Left lung (tissue), 10 donors: ENCODE measurements around the gene RHOT2. TPM values are rescaled to one million over a fixed set of nuclear protein-coding genes. Genes with fewer than 3 reads are reported as not detected.

ENCODE experiments used
- ATAC-seq: fragments of 200-7000 bp; cut with Tn5 transposase; one replicate; pipeline ENCODE4 v1.9.1; 2020; ENCODE audit warnings: moderate library complexity
- DNase-seq, 4 donors: peaks; one replicate each; pipeline ENCODE4 v3.0.0-alpha.2; 2013 to 2020
- H3K27ac ChIP-seq, 2 donors: fragments of 200-600 bp; sonication (generic) in 1 of 2; one replicate each; pipeline versions ENCODE4 v1.5.0 to v1.8.0; 2020 to 2021
- H3K27me3 ChIP-seq, 2 donors: fragments of 200-600 bp; sonication (generic) in 1 of 2; one replicate each; pipeline versions ENCODE4 v1.5.0 to v1.8.0; 2020 to 2021
- H3K36me3 ChIP-seq, 2 donors: fragments of 200-600 bp; sonication (generic) in 1 of 2; one replicate each; pipeline versions ENCODE4 v1.5.0 to v1.8.0; 2020 to 2021
- H3K4me1 ChIP-seq, 2 donors: fragments of 200-600 bp; one replicate each; pipeline ENCODE4 v1.8.0; 2021
- H3K4me3 ChIP-seq, 2 donors: fragments of 200-600 bp; sonication (generic) in 1 of 2; one replicate each; pipeline versions ENCODE4 v1.5.0 to v1.8.0; 2020 to 2021; ENCODE audit warnings: mild to moderate bottlenecking in 1 of 2
- H3K9me3 ChIP-seq, 2 donors: fragments of 200-600 bp; sonication (generic) in 1 of 2; one replicate each; pipeline versions ENCODE4 v1.5.0 to v1.8.0; 2020 to 2021
- intact Hi-C, 2 donors: fragments of 100-400 bp; cut with DNase I; formaldehyde crosslinking; loops; one replicate each; pipeline versions ENCODE4 v1.11.2 to v1.14.2; 2022
- polyA plus RNA-seq, 6 donors: library from polyadenylated mRNA; unstranded; fragments of 120-200 nt; gene quantifications; one replicate each; pipeline ENCODE4 v1.2.1, GENCODE V29; 2013; ENCODE audit not compliant: insufficient read length in 6 of 6
- total RNA-seq, 2 donors: library from RNA; stranded (reverse); fragmentation: NEBNext Ultra II Directional; extraction: Animal tissue kit (Norgen Biotek cat#: 25700); gene quantifications; one replicate each; pipeline ENCODE4 v1.2.1, GENCODE V29; 2021
- TF ChIP-seq, protein P1 (sequence below), 2 donors: fragments of 200-600 bp; sonication (generic) in 1 of 2; IDR thresholded peaks; one replicate each; pipeline versions ENCODE4 v1.5.0 to v1.8.0; 2021; ENCODE audit warnings: antibody characterized with exemption in 2 of 2
- donor health status: DM: no; HTN: yes; CAD: no.
- donor health status: DM: no; HTN: no; CAD: no.

RHOT2 gene
- total and polyA plus RNA-seq, 8 donors, result 59.8 to 104 (median 76.3) TPM

DNA sequence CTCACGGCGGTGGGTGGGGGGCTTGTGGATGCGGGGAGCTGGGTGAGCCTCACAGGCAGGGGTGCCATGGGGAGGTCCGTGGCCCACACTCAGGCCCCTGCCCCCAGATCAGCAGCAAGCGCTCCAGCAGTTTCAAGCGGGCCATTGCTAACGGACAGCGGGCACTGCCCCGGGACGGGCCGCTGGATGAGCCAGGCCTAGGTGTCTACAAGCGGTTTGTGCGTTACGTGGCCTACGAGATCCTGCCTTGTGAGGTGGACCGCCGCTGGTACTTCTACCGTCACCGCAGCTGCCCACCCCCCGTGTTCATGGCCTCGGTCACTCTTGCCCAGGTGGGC is 8.6 kb downstream of the RHOT2 start:
- Histone ChIP-seq H3K36me3 (peaks cover 0 to 36% of the 10 kb centered on the region in 2 donors), H3K27ac (no peak overlapping the region), H3K4me3 (no peak overlapping the region), H3K27me3 (peaks cover 0 to 33% of the 10 kb centered on the region in 2 donors), H3K4me1 (peaks cover 19 to 43% of the 10 kb centered on the region in 2 donors), H3K9me3 (no peaks in the 10 kb centered on the region)
- ATAC-seq (no peak), DNase-seq (no peak)
- intact Hi-C loops, result no loop called here
- TF ChIP-seq, protein P1, sequence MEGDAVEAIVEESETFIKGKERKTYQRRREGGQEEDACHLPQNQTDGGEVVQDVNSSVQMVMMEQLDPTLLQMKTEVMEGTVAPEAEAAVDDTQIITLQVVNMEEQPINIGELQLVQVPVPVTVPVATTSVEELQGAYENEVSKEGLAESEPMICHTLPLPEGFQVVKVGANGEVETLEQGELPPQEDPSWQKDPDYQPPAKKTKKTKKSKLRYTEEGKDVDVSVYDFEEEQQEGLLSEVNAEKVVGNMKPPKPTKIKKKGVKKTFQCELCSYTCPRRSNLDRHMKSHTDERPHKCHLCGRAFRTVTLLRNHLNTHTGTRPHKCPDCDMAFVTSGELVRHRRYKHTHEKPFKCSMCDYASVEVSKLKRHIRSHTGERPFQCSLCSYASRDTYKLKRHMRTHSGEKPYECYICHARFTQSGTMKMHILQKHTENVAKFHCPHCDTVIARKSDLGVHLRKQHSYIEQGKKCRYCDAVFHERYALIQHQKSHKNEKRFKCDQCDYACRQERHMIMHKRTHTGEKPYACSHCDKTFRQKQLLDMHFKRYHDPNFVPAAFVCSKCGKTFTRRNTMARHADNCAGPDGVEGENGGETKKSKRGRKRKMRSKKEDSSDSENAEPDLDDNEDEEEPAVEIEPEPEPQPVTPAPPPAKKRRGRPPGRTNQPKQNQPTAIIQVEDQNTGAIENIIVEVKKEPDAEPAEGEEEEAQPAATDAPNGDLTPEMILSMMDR (IDR thresholded peaks at IDR 0.05), result no peak

- Histone ChIP-seq H3K4me1 (peaks cover 23 to 47% of the 10 kb centered on the region in 2 donors), H3K9me3 (no peaks in the 10 kb centered on the region), H3K27ac (no peak overlapping the region), H3K36me3 (peaks cover 0 to 36% of the 10 kb centered on the region in 2 donors), H3K27me3 (peaks cover 0 to 33% of the 10 kb centered on the region in 2 donors), H3K4me3 (no peak overlapping the region)
- DNase-seq, result peak in 2 of 4 donors; percentile 57 to 78
- ATAC-seq, result peak; percentile 28
- TF ChIP-seq, protein P1 (IDR thresholded peaks at IDR 0.05), result no peak
- intact Hi-C loops, result no loop called here
Measured at GRCh38 chr16:676913-677312, 9.0 kb downstream of the RHOT2 start.

DNA sequence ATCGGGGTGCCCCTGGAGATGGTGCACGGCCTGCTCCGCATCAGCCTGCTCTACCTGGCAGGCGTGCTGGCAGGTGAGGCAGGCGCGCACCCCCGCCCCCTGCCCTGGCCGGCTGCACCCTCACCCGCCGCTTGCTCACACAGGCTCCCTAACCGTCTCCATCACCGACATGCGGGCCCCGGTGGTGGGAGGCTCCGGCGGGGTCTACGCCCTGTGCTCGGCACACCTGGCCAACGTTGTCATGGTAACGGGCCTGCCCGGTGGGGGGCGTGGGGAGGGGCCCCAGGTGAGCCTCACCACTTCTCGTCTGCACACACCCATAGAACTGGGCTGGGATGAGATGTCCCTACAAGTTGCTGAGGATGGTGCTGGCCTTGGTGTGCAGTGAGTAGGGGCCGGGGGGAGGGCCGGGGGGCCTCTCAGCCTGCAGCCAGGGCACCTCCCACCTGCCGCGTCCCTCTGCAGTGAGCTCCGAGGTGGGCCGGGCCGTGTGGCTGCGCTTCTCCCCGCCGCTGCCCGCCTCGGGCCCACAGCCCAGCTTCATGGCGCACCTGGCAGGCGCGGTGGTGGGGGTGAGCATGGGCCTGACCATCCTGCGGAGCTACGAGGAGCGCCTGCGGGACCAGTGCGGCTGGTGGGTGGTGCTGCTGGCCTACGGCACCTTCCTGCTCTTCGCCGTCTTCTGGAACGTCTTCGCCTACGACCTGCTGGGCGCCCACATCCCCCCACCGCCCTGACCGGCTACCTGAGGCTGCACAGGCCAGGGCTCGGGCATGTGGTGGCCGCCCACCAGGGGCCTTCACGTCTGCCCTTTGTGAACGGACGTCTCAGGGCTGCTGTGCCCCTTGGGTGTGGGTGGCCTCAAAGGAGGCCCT is 9.6 kb downstream of the RHOT2 start:
- intact Hi-C loops, result no loop called here
- Histone ChIP-seq H3K36me3 (peaks cover 0 to 36% of the 10 kb centered on the region in 2 donors), H3K9me3 (no peaks in the 10 kb centered on the region), H3K4me1 (peaks cover 23 to 53% of the 10 kb centered on the region in 2 donors), H3K4me3 (no peak overlapping the region), H3K27ac (no peak overlapping the region), H3K27me3 (peaks cover 0 to 33% of the 10 kb centered on the region in 2 donors)
- TF ChIP-seq, protein P1 (IDR thresholded peaks at IDR 0.05), result no peak
- ATAC-seq (no peak), DNase-seq (no peak)

DNA sequence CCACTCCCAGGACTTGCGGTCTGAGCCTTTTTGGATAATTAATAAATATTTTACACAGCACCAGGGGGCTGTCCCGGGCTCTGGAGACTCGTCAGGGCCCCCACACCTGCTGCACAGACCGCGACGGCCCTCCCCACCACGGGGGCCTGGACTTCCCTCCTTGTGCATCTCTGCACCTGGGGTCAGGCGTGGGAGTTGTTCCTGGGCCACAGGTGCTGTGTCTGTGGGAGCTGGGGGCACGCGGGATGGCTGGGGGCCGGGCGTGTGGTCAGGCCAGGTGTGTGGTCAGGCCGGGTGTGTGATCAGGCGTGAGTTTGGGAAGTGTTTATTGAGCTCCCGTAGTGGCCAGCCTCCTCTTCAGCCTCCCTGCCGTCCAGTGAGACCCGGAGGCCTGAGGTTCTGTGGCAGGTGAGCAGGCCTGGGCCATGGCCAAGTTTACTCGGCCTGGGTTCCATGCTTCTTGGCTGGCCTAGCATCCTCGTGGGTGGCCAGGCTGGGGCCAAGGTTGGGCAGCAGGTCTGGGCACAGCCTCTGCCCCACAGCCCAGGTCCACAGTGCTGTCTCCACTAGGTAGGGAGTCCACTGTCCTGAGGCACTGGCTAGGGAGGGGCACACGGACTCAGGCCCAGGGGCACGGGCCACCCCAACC is 10.4 kb downstream of the RHOT2 start:
- Histone ChIP-seq H3K36me3 (peaks cover 0 to 36% of the 10 kb centered on the region in 2 donors), H3K27me3 (peaks cover 0 to 33% of the 10 kb centered on the region in 2 donors), H3K27ac (no peak overlapping the region), H3K4me3 (no peak overlapping the region), H3K4me1 (peaks cover 25 to 61% of the 10 kb centered on the region in 2 donors), H3K9me3 (no peaks in the 10 kb centered on the region)
- intact Hi-C loops, result no loop called here
- DNase-seq (no peak), ATAC-seq (no peak)
- TF ChIP-seq, protein P1 (IDR thresholded peaks at IDR 0.05), result no peak
